NT2/D1 (cell line): Measurements from ENCODE around the gene PARP8.

Source experiments
- DNase-seq: peaks from one replicate; pipeline ENCODE4 v3.0.0-alpha.2; 2011; ENCODE audit warnings: low read depth, low spot score
- H3K27me3 ChIP-seq: 2 replicates; pipeline ENCODE4 v1.6.0; 2011; ENCODE audit warnings: mild to moderate bottlenecking; ENCODE audit not compliant: insufficient read length, insufficient read depth
- H3K36me3 ChIP-seq: 2 replicates; pipeline ENCODE4 v1.6.1; 2011; ENCODE audit warnings: mild to moderate bottlenecking, low read length, mixed read lengths; ENCODE audit not compliant: insufficient read depth, insufficient read length
- H3K4me1 ChIP-seq: 2 replicates; pipeline ENCODE4 v1.5.1; 2011; ENCODE audit not compliant: insufficient read depth, insufficient read length
- H3K4me3 ChIP-seq: 2 replicates; pipeline ENCODE4 v1.5.1; 2011; ENCODE audit warnings: low read depth; ENCODE audit not compliant: insufficient read length
- H3K9ac ChIP-seq: 2 replicates; pipeline ENCODE4 v1.6.0; 2011; ENCODE audit warnings: low read depth; ENCODE audit not compliant: insufficient read length
- H3K9me3 ChIP-seq: 2 replicates; pipeline ENCODE4 v1.5.1; 2011; ENCODE audit warnings: mild to moderate bottlenecking, low read length; ENCODE audit not compliant: insufficient read depth
- SUZ12 ChIP-seq: IDR thresholded peaks from 2 replicates; pipeline ENCODE4 v1.6.1; 2011; ENCODE audit not compliant: insufficient read length, insufficient read depth; ENCODE audit errors: extremely low read depth
- YY1 ChIP-seq: IDR thresholded peaks from 2 replicates; pipeline ENCODE4 v1.6.1; 2011; ENCODE audit not compliant: insufficient read length, insufficient read depth
- ZNF274 ChIP-seq: IDR thresholded peaks from 2 replicates; pipeline ENCODE4 v1.6.1; 2011; ENCODE audit warnings: mild to moderate bottlenecking, low read depth, low read length

PARP8 gene

DNA sequence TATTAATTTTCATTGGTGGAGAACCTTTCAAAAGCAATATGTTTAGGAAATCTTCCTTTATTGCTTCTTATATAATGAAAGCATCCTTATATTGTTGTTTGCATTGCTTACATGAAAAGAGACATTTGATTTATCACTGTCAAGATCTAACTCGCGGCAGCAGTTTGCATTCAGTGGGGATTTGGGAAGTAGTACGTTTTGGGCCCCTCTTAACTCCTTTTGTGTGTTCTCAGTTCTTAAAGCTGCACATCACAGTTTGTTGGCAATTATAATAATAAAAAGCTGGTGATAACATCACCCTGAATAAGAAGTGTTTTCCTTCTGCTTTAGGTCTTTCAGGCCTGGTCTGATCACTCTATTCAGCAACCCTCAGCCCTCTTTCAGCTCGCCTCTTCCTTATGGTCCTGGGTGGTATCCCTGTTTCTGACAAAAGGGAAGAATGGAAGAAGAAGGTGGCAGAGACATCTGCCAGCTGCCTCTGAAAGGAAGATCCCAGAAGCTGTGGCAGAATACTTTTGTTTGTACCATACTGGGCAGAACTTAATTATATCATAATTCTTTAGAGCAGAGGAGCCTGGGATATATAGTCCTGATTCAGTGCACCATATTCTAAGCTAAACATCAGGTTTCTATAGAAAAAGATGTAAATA, 53.7 kb downstream of the PARP8 start:
- no peak for TF ChIP-seq YY1
- Histone ChIP-seq H3K4me1 (no peaks in the 10 kb centered on the region), H3K4me3 (no peak overlapping the region), H3K36me3 (no peaks in the 10 kb centered on the region), H3K9ac (no peak overlapping the region), H3K27me3 (no peaks in the 10 kb centered on the region), H3K9me3 (no peaks in the 10 kb centered on the region)
- no peak for DNase-seq

DNA sequence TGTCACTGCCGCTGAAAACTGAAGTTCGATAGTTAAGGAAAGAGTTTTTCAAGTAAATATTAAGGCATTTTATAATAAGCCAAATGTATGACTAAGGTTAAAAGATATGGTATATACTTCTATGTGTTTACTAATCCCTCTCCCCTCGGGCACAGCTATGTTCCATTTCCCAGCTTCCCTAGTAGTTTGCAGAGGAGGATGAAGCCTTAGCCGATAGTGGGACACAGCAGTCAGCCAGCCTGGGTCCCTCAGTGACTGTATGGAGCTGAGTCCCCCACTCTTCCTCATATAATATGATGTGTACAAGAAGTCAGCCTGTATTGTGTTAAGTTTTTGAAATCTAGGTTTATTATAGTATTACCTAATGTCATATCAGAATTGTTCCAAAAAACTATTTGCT, 55.8 kb downstream of the PARP8 start:
- H3K27me3 ChIP-seq: no peaks in the 10 kb centered on the region
- H3K9me3 ChIP-seq: no peaks in the 10 kb centered on the region
- TF ChIP-seq YY1: no peak
- TF ChIP-seq ZNF274: no peak
- no peak for TF ChIP-seq SUZ12
- no peak overlapping the region for H3K9ac ChIP-seq
- H3K36me3 ChIP-seq: no peaks in the 10 kb centered on the region
- H3K4me3 ChIP-seq: no peak overlapping the region
- no peaks in the 10 kb centered on the region for H3K4me1 ChIP-seq
- DNase-seq: no peak

DNA sequence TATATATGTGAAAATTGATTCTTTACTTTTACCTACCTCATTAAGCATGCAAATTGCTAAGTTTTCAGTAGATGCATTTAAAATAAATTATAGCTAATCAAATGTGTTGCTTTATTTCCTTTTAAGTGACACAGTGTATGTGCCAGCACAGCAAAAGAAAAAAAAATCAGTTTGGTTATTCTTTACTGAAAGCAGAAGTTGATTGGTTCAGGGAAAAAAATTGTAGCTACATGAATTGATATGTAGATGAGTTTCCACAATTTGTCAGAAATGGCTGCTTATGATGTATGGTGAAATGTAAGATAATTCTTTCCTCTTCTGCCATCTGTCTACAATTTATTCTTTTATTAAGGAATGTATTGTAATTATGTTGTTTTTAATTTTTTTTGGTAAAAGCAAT, 57.8 kb downstream of the PARP8 start:
- Histone ChIP-seq H3K4me1 (no peaks in the 10 kb centered on the region), H3K9ac (no peak overlapping the region), H3K36me3 (no peaks in the 10 kb centered on the region), H3K4me3 (no peak overlapping the region), H3K27me3 (no peaks in the 10 kb centered on the region), H3K9me3 (no peaks in the 10 kb centered on the region)
- no peak for TF ChIP-seq YY1
- no peak for TF ChIP-seq ZNF274
- no peak for TF ChIP-seq SUZ12
- DNase-seq: no peak

DNA sequence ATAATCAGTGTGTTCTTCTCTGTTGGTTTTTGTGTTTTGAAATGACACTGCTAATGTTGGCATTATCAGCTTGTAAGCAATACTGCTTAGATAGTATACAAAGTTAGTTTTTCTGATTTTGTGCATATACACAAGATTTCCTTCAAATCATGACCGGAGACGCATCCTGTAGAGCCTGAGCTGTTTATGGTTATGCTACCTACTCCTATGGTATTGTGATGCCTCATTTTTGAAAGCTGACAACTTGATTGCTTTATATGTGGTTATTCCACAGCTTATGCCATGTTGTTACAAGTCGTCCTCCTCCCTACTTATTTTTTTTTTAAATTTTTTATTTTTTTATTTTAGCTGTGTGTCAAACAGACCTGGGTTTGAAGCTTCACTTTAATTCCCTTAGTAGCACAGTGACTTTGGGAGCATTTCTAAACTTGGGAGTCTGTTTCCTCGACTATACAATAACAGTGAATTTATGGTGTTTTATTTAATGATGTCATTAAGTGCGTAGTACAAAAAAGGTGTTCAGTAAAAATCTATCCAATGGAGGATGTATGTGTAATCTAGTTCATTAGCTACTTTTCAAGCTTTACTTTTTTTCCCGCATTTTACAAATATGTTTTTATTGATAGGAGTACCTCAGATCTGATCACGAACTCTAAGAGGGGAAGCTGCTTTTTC, 59.5 kb downstream of the PARP8 start:
- Histone ChIP-seq H3K9me3 (no peaks in the 10 kb centered on the region), H3K36me3 (no peaks in the 10 kb centered on the region), H3K4me3 (no peak overlapping the region), H3K27me3 (no peaks in the 10 kb centered on the region), H3K4me1 (no peaks in the 10 kb centered on the region), H3K9ac (no peak overlapping the region)
- TF ChIP-seq SUZ12 (no peak), ZNF274 (no peak), YY1 (no peak)
- DNase-seq: no peak

DNA sequence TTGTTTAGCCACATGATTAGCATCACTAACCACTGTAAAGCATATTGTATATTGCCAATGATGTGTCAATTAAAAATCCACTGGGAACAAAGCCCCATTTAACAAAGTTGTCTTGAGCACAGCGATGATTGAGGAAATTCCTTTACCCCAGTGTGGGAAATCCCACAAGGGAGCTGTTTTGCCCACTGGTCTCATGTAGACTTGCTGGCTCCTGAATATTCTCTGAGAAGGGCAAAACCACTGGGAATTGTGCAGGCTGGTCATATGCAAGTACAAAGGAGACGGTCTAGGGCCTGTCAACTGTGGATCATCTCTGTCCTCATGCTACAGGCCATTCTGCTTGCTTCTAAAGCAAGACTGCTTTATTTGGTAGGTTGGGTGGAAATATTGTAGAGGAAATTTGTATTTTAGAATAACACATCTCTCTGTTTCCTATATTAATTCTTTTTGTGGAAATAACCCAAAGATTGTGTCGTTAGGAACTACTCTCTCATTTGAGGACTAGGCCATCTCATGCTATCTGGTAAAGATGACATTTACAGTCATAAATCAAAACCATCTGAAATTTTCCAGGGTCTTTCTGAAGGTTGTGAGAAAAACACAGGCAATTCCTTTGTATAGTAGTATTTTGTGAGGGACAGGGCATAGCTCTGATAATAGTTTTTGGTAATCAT, 60.2 kb downstream of the PARP8 start:
- Histone ChIP-seq H3K4me3 (no peak overlapping the region), H3K27me3 (no peaks in the 10 kb centered on the region), H3K36me3 (no peaks in the 10 kb centered on the region), H3K9ac (no peak overlapping the region), H3K4me1 (no peaks in the 10 kb centered on the region), H3K9me3 (no peaks in the 10 kb centered on the region)
- no peak for DNase-seq
- TF ChIP-seq ZNF274 (no peak), YY1 (no peak), SUZ12 (no peak)

DNA sequence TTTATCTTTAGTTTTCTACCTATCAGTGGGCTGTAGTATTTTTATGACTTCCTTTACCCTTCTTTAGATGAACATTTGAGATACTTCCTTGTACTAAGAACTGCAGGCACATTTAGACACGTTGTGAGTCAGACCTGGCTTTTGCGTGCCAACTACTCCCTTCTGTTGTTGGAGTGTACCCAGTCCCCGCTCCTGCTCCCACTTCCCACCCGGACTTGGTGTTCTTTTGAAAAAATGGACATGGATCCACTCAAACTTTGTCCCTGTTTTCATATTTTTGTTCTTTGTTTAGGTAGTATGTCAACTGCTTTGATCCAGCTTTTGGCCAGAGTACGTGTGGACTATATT, 60.7 kb downstream of the PARP8 start:
- Histone ChIP-seq H3K9ac (no peak overlapping the region), H3K27me3 (no peaks in the 10 kb centered on the region), H3K4me3 (no peak overlapping the region), H3K9me3 (no peaks in the 10 kb centered on the region), H3K4me1 (no peaks in the 10 kb centered on the region), H3K36me3 (no peaks in the 10 kb centered on the region)
- DNase-seq: no peak
- TF ChIP-seq SUZ12 (no peak), ZNF274 (no peak), YY1 (no peak)

DNA sequence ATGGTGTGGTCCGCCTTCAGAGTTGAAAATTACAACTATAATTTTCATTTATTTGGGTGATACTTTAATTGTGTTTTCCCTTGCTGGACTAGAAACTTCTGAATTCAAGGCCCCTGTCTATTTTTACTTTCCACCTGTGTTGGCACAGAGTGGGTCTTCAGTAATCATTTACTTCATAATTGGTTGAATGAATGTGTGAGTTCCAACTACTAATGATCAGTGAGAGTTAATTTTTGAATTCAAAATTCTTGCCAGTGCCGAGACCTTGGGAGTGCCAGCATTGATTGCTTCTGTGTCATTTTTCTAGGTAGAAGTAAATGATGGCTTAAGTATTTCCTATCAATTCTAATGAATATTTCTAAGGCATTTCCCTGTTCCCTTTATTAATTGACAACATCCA, 61.4 kb downstream of the PARP8 start:
- no peak for TF ChIP-seq ZNF274
- no peak for TF ChIP-seq SUZ12
- H3K9ac ChIP-seq: no peak overlapping the region
- no peaks in the 10 kb centered on the region for H3K36me3 ChIP-seq
- no peak for DNase-seq
- no peaks in the 10 kb centered on the region for H3K4me1 ChIP-seq
- H3K4me3 ChIP-seq: no peak overlapping the region
- H3K9me3 ChIP-seq: no peaks in the 10 kb centered on the region
- H3K27me3 ChIP-seq: no peaks in the 10 kb centered on the region

DNA sequence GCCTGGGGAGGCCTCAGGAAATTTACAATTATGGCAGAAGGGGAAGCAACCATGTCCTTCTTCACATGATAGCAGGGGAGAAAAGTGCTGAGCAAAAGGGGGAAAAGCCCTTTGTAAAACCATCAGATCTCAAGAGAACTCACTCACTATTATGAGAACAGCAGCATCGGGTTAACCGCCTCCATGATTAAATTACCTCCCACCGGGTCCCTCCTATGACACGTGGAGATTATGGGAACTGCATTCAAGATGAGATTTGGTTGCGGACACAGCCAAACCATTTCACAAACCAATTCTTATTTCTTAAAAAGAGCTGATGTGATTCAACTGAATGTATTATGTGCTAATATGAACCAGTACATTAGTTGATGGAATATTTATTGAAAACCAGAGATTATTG, 63.9 kb downstream of the PARP8 start:
- Histone ChIP-seq H3K9ac (no peak overlapping the region), H3K27me3 (no peaks in the 10 kb centered on the region), H3K4me3 (no peak overlapping the region), H3K36me3 (no peaks in the 10 kb centered on the region), H3K9me3 (no peaks in the 10 kb centered on the region), H3K4me1 (no peaks in the 10 kb centered on the region)
- DNase-seq: no peak
- TF ChIP-seq ZNF274: no peak
- TF ChIP-seq YY1: no peak
- no peak for TF ChIP-seq SUZ12
